HepG2 (cell line): ENCODE results near the gene SMIM36. TPM values are rescaled to one million over a fixed set of nuclear protein-coding genes. Genes with fewer than 3 reads are reported as not detected.

ENCODE experiments used
- CEBPG ChIP-seq: IDR thresholded peaks from 2 replicates; pipeline ENCODE4 v1.6.1; 2016
- EP300 ChIP-seq, 3 experiments: sonication (generic) in 1 of 3; formaldehyde crosslinking in 1 of 3; IDR thresholded peaks; 2 replicates each; pipeline versions ENCODE4 v1.5.1 to v1.6.1; 2011 to 2020; ENCODE audit warnings: low read depth in 2 of 3, low read length in 2 of 3, borderline replicate concordance in 1 of 3, improper control_type of control experiment in 1 of 3, mild to moderate bottlenecking in 1 of 3, missing genetic modification reagents in 1 of 3, moderate library complexity in 1 of 3
- ETV5 ChIP-seq: IDR thresholded peaks from 2 replicates; pipeline ENCODE4 v1.6.1; 2018; ENCODE audit warnings: missing biosample characterization, missing genetic modification reagents, inconsistent platforms, borderline replicate concordance
- HMG20A ChIP-seq: IDR thresholded peaks from 2 replicates; pipeline ENCODE4 v1.6.1; 2016; ENCODE audit warnings: borderline replicate concordance
- HNF4A ChIP-seq: sonication (generic); formaldehyde crosslinking; IDR thresholded peaks from 2 replicates; pipeline ENCODE4 v1.4.0; 2020; ENCODE audit warnings: missing genetic modification reagents
- HOXA5 ChIP-seq: sonication (generic); formaldehyde crosslinking; IDR thresholded peaks from 2 replicates; pipeline ENCODE4 v1.4.0; 2020; ENCODE audit warnings: missing genetic modification reagents
- HOXA9 ChIP-seq: sonication (generic); formaldehyde crosslinking; IDR thresholded peaks from 2 replicates; pipeline ENCODE4 v1.8.1; 2022; ENCODE audit warnings: missing genetic modification reagents, mild to moderate bottlenecking, moderate library complexity, borderline replicate concordance
- ISL2 ChIP-seq: sonication (generic); formaldehyde crosslinking; IDR thresholded peaks from 2 replicates; pipeline ENCODE4 v1.5.0; 2020; ENCODE audit warnings: missing genetic modification reagents
- KAT8 ChIP-seq: IDR thresholded peaks from 2 replicates; pipeline ENCODE4 v1.6.1; 2016; ENCODE audit warnings: missing genetic modification reagents, missing compliant biosample characterization
- NCOA2 ChIP-seq: sonication (generic); formaldehyde crosslinking; IDR thresholded peaks from 2 replicates; pipeline ENCODE4 v1.8.0; 2022; ENCODE audit warnings: inconsistent platforms
- PITX1 ChIP-seq: sonication (generic); formaldehyde crosslinking; IDR thresholded peaks from 2 replicates; pipeline ENCODE4 v1.5.1; 2020; ENCODE audit warnings: mild to moderate bottlenecking, missing genetic modification reagents
- POGZ ChIP-seq: sonication (generic); formaldehyde crosslinking; IDR thresholded peaks from 2 replicates; pipeline ENCODE4 v1.4.0; 2020; ENCODE audit warnings: mild to moderate bottlenecking, missing genetic modification reagents
- SALL2 ChIP-seq: sonication (generic); formaldehyde crosslinking; IDR thresholded peaks from 2 replicates; pipeline ENCODE4 v1.8.1; 2023; ENCODE audit warnings: mild to moderate bottlenecking, missing genetic modification reagents, inconsistent platforms
- SAP130 ChIP-seq: IDR thresholded peaks from 2 replicates; pipeline ENCODE4 v1.6.1; 2016; ENCODE audit warnings: low read depth
- SIX1 ChIP-seq: sonication (generic); formaldehyde crosslinking; IDR thresholded peaks from 2 replicates; pipeline ENCODE4 v1.4.0; 2020; ENCODE audit warnings: missing genetic modification reagents, borderline replicate concordance
- SIX4 ChIP-seq: sonication (generic); formaldehyde crosslinking; IDR thresholded peaks from 2 replicates; pipeline ENCODE4 v1.4.0; 2020; ENCODE audit warnings: missing genetic modification reagents
- YEATS2 ChIP-seq: sonication (generic); formaldehyde crosslinking; IDR thresholded peaks from 2 replicates; pipeline ENCODE4 v1.4.0; 2020; ENCODE audit warnings: missing genetic modification reagents, borderline replicate concordance
- ZFAT ChIP-seq: sonication (generic); formaldehyde crosslinking; conservative IDR thresholded peaks from 2 replicates; pipeline ENCODE4 v1.8.1; 2023; ENCODE audit warnings: missing genetic modification reagents, inconsistent platforms
- ZNF20 ChIP-seq: sonication (generic); formaldehyde crosslinking; IDR thresholded peaks from 2 replicates; pipeline ENCODE4 v1.4.0; 2020; ENCODE audit warnings: mild to moderate bottlenecking, moderate library complexity, missing genetic modification reagents
- ZNF251 ChIP-seq: sonication (generic); formaldehyde crosslinking; IDR thresholded peaks from 2 replicates; pipeline ENCODE4 v1.9.0; 2021; ENCODE audit warnings: mild to moderate bottlenecking, missing genetic modification reagents
- ZNF552 ChIP-seq: sonication (generic); formaldehyde crosslinking; IDR thresholded peaks from 2 replicates; pipeline ENCODE4 v1.9.0; 2022; ENCODE audit warnings: missing genetic modification reagents, mild to moderate bottlenecking, borderline replicate concordance
- ZNF850 ChIP-seq: sonication (generic); formaldehyde crosslinking; conservative IDR thresholded peaks from 2 replicates; pipeline ENCODE4 v1.9.0; 2021; ENCODE audit warnings: mild to moderate bottlenecking, missing genetic modification reagents
- polyA plus RNA-seq, 8 experiments: library from polyadenylated mRNA; depleted of rRNA in 3 of 8; stranded (reverse) in 7 of 8; unstranded in 1 of 8; fragments of >200 nt; fragmentation: Illumina TruSeq in 4 of 8; extraction: Trizol in 4 of 8; gene quantifications; 2 replicates each; pipeline versions ENCODE4 v1.2.1 to v1.2.3, GENCODE V29; 2011 to 2016; ENCODE audit warnings: low read depth in 4 of 8, missing spikeins in 1 of 8, mixed read lengths in 1 of 8; ENCODE audit not compliant: insufficient read depth in 1 of 8
- total RNA-seq, 5 experiments: library from RNA; depleted of rRNA; stranded (reverse); fragments of >200 nt; fragmentation: Illumina TruSeq; extraction: Trizol; gene quantifications; 2 replicates each; pipeline ENCODE4 v1.2.3, GENCODE V29; 2016; ENCODE audit warnings: low read depth in 1 of 5
- TF ChIP-seq, protein P1 (sequence below): sonication (generic); formaldehyde crosslinking; IDR thresholded peaks from one replicate; pipeline ENCODE4 v1.5.1; 2020; ENCODE audit warnings: mild to moderate bottlenecking, missing genetic modification reagents; ENCODE audit errors: not compliant biosample characterization
- TF ChIP-seq, protein P2 (sequence below): sonication (generic); formaldehyde crosslinking; IDR thresholded peaks from 2 replicates; pipeline ENCODE4 v1.8.1; 2023; ENCODE audit warnings: mild to moderate bottlenecking, missing genetic modification reagents, borderline replicate concordance

Gene SMIM36
- total and polyA plus RNA-seq, 2 of the 13 experiments (the other 11 are each of a cell fraction or from before 2014, with no cell fraction given): not detected

DNA sequence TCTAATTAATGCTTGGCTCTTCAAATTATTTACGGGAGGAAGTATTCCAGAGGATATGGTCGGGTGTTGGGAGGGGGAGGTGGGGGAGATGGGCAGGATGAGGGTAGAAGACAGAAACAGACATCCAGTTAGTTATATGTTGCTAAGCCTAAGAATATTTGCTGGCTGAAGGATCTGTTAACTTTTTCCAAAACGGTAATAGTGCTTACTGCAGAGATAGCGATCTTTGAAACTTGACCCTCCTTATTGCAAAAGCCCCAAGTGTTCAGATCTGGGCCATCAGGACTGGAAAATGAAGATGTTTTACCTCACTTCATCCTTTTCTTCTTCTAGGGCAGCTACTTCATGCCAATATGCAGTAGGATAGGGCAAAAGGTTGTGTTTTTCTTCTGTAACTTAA lies 62.6 kb downstream of the SMIM36 start (continued):
- TF ChIP-seq ZFAT (CRISPR knock-in tag): no peak
- peak; percentile 18; the same call in 1 of the 2 replicates for TF ChIP-seq KAT8 (CRISPR knock-in tag)
- peak; percentile 58; the same call in 1 of the 2 replicates for TF ChIP-seq HMG20A (CRISPR knock-in tag)
- TF ChIP-seq HOXA5 (CRISPR knock-in tag): 0 out of 2 replicates have a peak, but pooled peaks have one; percentile 40
- peak; percentile 55; the same call in 1 of the 2 replicates for TF ChIP-seq SALL2
- peak; percentile 51; the same call in 1 of the 2 replicates for TF ChIP-seq NCOA2 (CRISPR knock-in tag)
- TF ChIP-seq POGZ: 0 out of 2 replicates have a peak, but pooled peaks have one; percentile 19
- no peak for TF ChIP-seq ZNF552 (CRISPR knock-in tag)
- TF ChIP-seq HNF4A (CRISPR knock-in tag): peak; percentile 45
- TF ChIP-seq ZNF20 (CRISPR knock-in tag): no peak
- TF ChIP-seq, protein P1, sequence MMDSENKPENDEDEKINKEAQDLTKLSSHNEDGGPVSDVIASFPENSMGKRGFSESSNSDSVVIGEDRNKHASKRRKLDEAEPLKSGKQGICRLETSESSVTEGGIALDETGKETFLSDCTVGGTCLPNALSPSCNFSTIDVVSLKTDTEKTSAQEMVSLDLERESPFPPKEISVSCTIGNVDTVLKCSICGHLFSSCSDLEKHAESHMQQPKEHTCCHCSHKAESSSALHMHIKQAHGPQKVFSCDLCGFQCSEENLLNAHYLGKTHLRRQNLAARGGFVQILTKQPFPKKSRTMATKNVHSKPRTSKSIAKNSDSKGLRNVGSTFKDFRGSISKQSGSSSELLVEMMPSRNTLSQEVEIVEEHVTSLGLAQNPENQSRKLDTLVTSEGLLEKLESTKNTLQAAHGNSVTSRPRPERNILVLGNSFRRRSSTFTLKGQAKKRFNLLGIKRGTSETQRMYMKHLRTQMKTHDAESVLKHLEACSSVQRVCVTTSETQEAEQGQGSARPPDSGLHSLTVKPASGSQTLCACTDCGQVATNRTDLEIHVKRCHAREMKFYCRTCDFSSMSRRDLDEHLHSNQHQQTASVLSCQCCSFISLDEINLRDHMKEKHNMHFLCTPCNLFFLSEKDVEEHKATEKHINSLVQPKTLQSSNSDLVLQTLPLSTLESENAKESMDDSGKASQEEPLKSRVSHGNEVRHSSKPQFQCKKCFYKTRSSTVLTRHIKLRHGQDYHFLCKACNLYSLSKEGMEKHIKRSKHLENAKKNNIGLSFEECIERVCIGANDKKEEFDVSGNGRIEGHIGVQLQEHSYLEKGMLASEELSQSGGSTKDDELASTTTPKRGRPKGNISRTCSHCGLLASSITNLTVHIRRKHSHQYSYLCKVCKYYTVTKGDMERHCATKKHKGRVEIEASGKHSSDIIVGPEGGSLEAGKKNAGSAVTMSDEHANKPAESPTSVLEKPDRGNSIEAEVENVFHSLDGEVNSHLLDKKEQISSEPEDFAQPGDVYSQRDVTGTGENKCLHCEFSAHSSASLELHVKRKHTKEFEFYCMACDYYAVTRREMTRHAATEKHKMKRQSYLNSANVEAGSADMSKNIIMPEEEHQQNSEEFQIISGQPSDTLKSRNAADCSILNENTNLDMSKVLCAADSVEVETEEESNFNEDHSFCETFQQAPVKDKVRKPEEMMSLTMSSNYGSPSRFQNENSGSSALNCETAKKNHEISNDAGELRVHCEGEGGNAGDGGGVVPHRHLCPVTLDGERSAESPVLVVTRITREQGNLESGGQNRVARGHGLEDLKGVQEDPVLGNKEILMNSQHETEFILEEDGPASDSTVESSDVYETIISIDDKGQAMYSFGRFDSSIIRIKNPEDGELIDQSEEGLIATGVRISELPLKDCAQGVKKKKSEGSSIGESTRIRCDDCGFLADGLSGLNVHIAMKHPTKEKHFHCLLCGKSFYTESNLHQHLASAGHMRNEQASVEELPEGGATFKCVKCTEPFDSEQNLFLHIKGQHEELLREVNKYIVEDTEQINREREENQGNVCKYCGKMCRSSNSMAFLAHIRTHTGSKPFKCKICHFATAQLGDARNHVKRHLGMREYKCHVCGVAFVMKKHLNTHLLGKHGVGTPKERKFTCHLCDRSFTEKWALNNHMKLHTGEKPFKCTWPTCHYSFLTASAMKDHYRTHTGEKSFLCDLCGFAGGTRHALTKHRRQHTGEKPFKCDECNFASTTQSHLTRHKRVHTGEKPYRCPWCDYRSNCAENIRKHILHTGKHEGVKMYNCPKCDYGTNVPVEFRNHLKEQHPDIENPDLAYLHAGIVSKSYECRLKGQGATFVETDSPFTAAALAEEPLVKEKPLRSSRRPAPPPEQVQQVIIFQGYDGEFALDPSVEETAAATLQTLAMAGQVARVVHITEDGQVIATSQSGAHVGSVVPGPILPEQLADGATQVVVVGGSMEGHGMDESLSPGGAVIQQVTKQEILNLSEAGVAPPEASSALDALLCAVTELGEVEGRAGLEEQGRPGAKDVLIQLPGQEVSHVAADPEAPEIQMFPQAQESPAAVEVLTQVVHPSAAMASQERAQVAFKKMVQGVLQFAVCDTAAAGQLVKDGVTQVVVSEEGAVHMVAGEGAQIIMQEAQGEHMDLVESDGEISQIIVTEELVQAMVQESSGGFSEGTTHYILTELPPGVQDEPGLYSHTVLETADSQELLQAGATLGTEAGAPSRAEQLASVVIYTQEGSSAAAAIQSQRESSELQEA (CRISPR knock-in tag): no peak
- TF ChIP-seq SIX1: peak; percentile 94
- 0 out of 2 replicates have a peak, but pooled peaks have one; percentile 11 for TF ChIP-seq PITX1 (CRISPR knock-in tag)
- no peak for TF ChIP-seq ETV5 (CRISPR knock-in tag)
- TF ChIP-seq ZNF850 (CRISPR knock-in tag): 0 out of 2 replicates have a peak, but pooled peaks have one; percentile 32
- TF ChIP-seq SAP130: no peak
- TF ChIP-seq ZNF251 (CRISPR knock-in tag): no peak
- TF ChIP-seq ISL2 (CRISPR knock-in tag): peak; percentile 55; the same call in 1 of the 2 replicates
- TF ChIP-seq, protein P2, sequence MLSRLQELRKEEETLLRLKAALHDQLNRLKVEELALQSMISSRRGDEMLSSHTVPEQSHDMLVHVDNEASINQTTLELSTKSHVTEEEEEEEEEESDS: no peak
- peak; percentile 58 for TF ChIP-seq CEBPG (CRISPR knock-in tag)
- TF ChIP-seq EP300 (IDR thresholded peaks at IDR 0.05; ENCODE audit: low read depth in 2 of 2, low read length in 2 of 2): peak in 1 of 2 experiments; percentile 26; a peak in 1 of 4 replicates
- TF ChIP-seq EP300 (CRISPR knock-in tag; IDR thresholded peaks at IDR 0.05; ENCODE audit: borderline replicate concordance): no peak
- peak; percentile 97 for TF ChIP-seq SIX4
- no peak for TF ChIP-seq HOXA9 (CRISPR knock-in tag)
- 0 out of 2 replicates have a peak, but pooled peaks have one; percentile 25 for TF ChIP-seq YEATS2 (CRISPR knock-in tag)
